HAP-1 (cell line): ENCODE results near the gene LRRC71.

Experiments used
- DNase-seq, 2 experiments: peaks; one replicate each; pipeline ENCODE4 v3.0.0-alpha.2; 2016 to 2020; ENCODE audit warnings: low spot score in 2 of 2
- H3K27me3 ChIP-seq: fragments of 250-450 bp; sonication (Bioruptor Pico); 2 replicates; pipeline ENCODE4 v1.5.1; 2020; ENCODE audit warnings: low read depth, mild to moderate bottlenecking, moderate library complexity
- H3K36me3 ChIP-seq: fragments of 250-450 bp; sonication (Bioruptor Pico); replicated peaks from 2 replicates; pipeline ENCODE4 v1.5.1; 2020; ENCODE audit warnings: mild to moderate bottlenecking
- H3K4me1 ChIP-seq: fragments of 250-450 bp; sonication (Bioruptor Pico); 2 replicates; pipeline ENCODE4 v1.5.1; 2020; ENCODE audit warnings: mild to moderate bottlenecking
- H3K4me3 ChIP-seq: fragments of 250-450 bp; sonication (Bioruptor Pico); 2 replicates; pipeline ENCODE4 v1.5.1; 2020; ENCODE audit warnings: mild to moderate bottlenecking, moderate library complexity
- H3K9me3 ChIP-seq: fragments of 250-450 bp; sonication (Bioruptor Pico); 2 replicates; pipeline ENCODE4 v1.5.1; 2020; ENCODE audit warnings: mild to moderate bottlenecking, moderate library complexity
- in situ Hi-C: fragments of 300-500 bp; cut with MboI; formaldehyde crosslinking; loops from 3 replicates; pipeline ENCODE4 v1.14.3; 2020; ENCODE audit warnings: low sequenced_read_pairs, inconsistent platforms, mixed read lengths

LRRC71 gene

DNA sequence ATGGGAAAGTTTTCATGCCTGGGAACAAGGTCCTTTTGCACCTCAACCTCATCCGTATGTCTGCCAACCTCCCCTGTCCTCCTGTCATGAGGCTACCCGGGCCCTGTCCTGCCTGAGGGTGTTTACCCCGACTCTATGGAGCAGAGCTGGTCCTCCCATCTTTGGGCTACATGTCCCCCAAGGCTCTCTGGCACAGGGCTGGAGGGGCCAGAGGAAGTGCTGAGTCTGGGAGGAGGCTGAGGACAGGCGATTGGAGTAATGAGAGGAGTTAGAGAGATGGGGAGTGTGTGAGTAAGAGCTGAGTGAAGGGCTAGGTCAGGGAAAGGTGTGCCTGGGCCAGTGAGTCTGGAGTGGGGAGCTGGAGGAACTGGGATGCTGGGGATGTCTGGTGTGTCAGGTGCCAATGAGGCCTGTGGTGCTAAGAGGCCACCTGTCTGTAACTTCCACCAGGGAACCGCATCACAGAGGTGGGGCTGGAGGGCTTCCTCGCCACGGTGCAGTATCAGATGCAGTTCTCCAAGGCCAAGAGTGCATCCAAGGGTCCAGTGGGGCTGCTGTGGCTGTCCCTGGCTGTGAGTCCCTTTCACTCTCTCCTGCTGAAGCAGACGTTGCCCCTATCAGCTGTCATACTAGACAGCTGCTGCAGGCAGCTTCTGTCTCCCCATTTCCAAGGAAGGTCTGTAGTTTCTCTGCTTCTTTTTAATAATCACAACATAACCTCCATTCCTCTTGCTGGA is 11.7 kb downstream of the LRRC71 start:
- Histone ChIP-seq H3K36me3 (no peaks in the 10 kb centered on the region), H3K4me3 (no peak overlapping the region), H3K27me3 (peaks cover 5% of the 10 kb centered on the region; the same call in 1 of the 2 replicates), H3K9me3 (no peaks in the 10 kb centered on the region), H3K4me1 (no peaks in the 10 kb centered on the region)
- no peak for DNase-seq
- in situ Hi-C loops, result no loop called here

DNA sequence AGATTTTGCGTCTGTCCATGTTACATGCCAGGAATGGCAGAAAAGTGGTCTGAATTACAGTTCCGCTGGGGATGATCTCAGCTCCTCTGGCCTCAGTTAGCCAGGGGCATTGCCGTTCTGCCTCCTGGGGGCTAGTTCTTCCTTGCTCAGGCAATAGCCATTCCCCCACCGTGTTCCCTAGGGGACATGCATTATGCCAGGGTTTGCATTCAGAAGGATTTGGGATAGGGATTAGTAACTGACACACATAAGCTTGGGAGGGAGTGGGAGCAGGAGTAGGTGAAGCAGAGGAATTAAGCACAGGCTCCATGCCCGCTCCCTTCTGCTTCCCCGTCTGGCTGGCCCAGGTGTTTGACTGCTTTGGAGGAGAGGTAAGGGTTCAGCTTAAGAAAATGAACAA is 12.7 kb downstream of the LRRC71 start:
- no peak overlapping the region for H3K4me3 ChIP-seq
- DNase-seq, result peak in 1 of 2 experiments; percentile 45
- no peaks in the 10 kb centered on the region for H3K9me3 ChIP-seq
- in situ Hi-C loops, result no loop called here
- peaks cover 3% of the 10 kb centered on the region; the same call in 1 of the 2 replicates for H3K27me3 ChIP-seq
- H3K4me1 ChIP-seq, result no peaks in the 10 kb centered on the region
- H3K36me3 ChIP-seq, result no peaks in the 10 kb centered on the region

GRCh38 chr1:156935505-156936128 is 15.2 kb downstream of the LRRC71 start:
- Histone ChIP-seq H3K9me3 (no peaks in the 10 kb centered on the region), H3K4me3 (no peak overlapping the region), H3K36me3 (peaks cover 13% of the 10 kb centered on the region), H3K27me3 (no peaks in the 10 kb centered on the region), H3K4me1 (no peaks in the 10 kb centered on the region)
- in situ Hi-C loops, result no loop called here
- no peak for DNase-seq

- H3K36me3 ChIP-seq, result peaks cover 14% of the 10 kb centered on the region
- no peak for DNase-seq
- H3K9me3 ChIP-seq, result no peaks in the 10 kb centered on the region
- no peak overlapping the region for H3K4me3 ChIP-seq
- in situ Hi-C loops, result no loop called here
- H3K27me3 ChIP-seq, result no peaks in the 10 kb centered on the region
- no peaks in the 10 kb centered on the region for H3K4me1 ChIP-seq
These were observed 15.8 kb downstream of the LRRC71 start for GRCh38 chr1:156936191-156936590.

GRCh38 chr1:156936721-156937220 is 16.3 kb downstream of the LRRC71 start:
- in situ Hi-C loops, result no loop called here
- no peak overlapping the region for H3K4me3 ChIP-seq
- H3K9me3 ChIP-seq, result no peaks in the 10 kb centered on the region
- no peaks in the 10 kb centered on the region for H3K27me3 ChIP-seq
- no peak for DNase-seq
- H3K36me3 ChIP-seq, result peaks cover 17% of the 10 kb centered on the region
- H3K4me1 ChIP-seq, result no peaks in the 10 kb centered on the region

DNA sequence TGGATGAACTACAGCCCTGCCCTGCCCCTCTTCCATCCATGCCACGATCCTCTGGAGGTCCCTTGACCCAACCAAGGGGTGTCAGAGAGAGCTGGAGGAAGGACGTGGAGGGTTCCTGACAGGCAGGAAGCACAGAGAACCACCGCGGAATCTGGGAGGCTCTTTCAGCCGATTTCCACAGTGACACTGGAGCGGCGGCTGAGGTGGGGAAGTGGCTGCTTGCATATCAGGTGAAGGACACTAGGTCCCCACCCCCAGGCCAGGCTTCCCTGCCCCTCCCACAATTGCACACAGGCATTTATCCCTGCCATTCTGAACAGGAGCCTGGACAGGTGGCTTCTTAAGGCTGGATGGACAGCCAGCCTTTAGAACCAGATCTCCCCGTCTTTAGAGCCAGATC is 17.5 kb downstream of the LRRC71 start:
- Histone ChIP-seq H3K36me3 (peaks cover 17% of the 10 kb centered on the region), H3K4me3 (no peak overlapping the region), H3K27me3 (no peaks in the 10 kb centered on the region), H3K9me3 (no peaks in the 10 kb centered on the region), H3K4me1 (no peaks in the 10 kb centered on the region)
- in situ Hi-C loops, result no loop called here
- DNase-seq, result no peak

DNA sequence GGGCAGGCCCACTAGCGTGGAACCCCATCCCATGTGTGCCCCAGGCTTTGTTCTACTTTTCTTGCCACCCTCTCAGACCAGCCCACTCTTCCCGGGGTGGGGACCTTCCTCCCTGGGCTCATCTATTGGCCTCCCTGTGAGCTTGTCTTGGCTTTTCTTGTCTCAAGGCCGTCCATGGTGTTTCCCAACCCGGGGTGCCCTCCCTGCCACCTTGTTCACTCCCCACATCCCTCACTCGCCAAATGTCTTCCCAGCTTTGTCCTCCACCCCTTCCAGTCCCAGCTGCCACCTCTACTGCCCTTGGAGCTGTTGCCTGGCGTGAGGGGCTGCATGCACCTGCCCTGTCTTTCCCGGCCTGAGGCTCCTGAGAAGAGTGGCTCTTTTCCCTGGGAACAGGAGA is 18.4 kb downstream of the LRRC71 start:
- no peaks in the 10 kb centered on the region for H3K9me3 ChIP-seq
- no peak for DNase-seq
- no peaks in the 10 kb centered on the region for H3K4me1 ChIP-seq
- H3K4me3 ChIP-seq, result no peak overlapping the region
- H3K36me3 ChIP-seq, result peaks cover 19% of the 10 kb centered on the region
- no peaks in the 10 kb centered on the region for H3K27me3 ChIP-seq
- in situ Hi-C loops, result no loop called here

DNA sequence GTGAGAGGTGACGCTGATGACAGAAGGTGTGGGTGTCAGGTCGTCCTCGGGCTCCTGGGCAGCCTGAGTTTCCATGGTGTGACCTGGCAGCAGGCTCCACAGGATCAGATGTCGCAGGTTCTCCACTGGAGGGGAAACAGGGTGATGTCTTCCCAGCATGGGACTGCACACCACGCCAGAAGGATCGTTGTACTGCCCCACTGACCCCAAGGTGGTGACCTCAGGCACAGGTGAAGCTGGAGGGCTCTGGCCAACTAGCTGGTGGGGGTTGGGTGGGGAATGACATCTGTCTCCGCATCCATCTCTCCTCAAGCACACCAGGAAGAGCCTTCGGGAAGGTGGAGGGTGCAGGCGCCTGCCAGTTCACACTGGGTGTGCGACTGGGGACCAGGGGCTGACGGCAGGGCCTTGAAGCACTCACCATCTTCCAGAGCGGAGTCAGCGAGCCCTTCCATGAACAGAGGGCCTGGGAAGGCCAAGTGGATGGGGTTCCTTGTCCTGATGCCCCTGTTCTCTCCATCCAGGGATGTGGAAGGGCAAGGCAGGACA is 19.4 kb downstream of the LRRC71 start:
- no peak for DNase-seq
- Histone ChIP-seq H3K4me1 (no peaks in the 10 kb centered on the region), H3K36me3 (peaks cover 29% of the 10 kb centered on the region), H3K4me3 (no peak overlapping the region), H3K27me3 (no peaks in the 10 kb centered on the region), H3K9me3 (no peaks in the 10 kb centered on the region)
- in situ Hi-C loops, result no loop called here

DNA sequence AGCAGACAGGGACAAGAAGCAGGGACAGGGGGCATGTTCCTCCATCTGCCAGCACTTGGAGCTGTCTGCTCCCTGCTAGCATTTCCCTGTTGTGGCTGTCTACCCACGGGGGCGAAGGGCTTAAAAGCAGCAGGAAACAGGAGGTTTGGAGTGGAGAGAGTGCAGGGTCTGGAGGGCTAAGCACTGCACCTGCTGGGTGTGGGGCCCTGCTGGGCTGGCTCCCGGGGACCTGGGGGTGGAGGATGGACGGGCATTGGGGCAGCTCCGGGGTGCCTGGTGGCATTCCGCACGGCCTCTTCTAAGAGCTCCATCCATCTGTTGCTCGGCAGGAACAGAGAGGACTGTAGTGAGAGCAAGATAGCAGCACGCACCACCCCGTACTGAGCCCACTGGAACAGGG is 21.2 kb downstream of the LRRC71 start:
- DNase-seq, result no peak
- Histone ChIP-seq H3K9me3 (no peaks in the 10 kb centered on the region), H3K27me3 (no peaks in the 10 kb centered on the region), H3K4me3 (no peak overlapping the region), H3K36me3 (peaks cover 43% of the 10 kb centered on the region), H3K4me1 (no peaks in the 10 kb centered on the region)
- in situ Hi-C loops, result no loop called here

- in situ Hi-C loops, result no loop called here
- Histone ChIP-seq H3K36me3 (peaks cover 45% of the 10 kb centered on the region), H3K9me3 (no peaks in the 10 kb centered on the region), H3K4me3 (no peak overlapping the region), H3K4me1 (no peaks in the 10 kb centered on the region), H3K27me3 (no peaks in the 10 kb centered on the region)
- DNase-seq, result no peak
These were observed 21.7 kb downstream of the LRRC71 start for GRCh38 chr1:156942176-156942575.

GRCh38 chr1:156942576-156942975 is 22.1 kb downstream of the LRRC71 start:
- in situ Hi-C loops, result no loop called here
- no peaks in the 10 kb centered on the region for H3K27me3 ChIP-seq
- peaks cover 45% of the 10 kb centered on the region for H3K36me3 ChIP-seq
- H3K4me1 ChIP-seq, result no peaks in the 10 kb centered on the region
- H3K9me3 ChIP-seq, result no peaks in the 10 kb centered on the region
- H3K4me3 ChIP-seq, result no peak overlapping the region
- DNase-seq, result no peak

DNA sequence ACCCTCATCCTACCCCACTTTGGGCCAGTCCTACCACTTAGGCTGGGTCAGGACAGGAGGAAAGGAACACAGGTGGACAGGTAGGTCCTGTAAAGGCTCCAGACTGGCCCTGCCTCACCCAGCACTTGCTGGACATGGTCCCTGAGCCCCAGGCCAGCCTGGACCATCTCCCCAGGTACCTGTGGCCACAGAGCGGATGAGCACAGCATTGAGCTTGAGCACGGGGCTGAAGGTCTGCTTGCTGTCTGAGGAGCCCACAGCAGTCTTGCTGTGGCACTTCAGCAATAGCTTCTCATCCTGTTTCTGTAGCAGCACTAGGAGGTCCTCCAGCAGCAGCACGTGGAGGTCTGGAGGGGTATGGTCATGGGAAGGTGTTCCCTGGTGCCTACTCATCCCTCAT is 23.3 kb downstream of the LRRC71 start:
- DNase-seq, result no peak
- Histone ChIP-seq H3K4me3 (no peak overlapping the region), H3K4me1 (no peaks in the 10 kb centered on the region), H3K27me3 (no peaks in the 10 kb centered on the region), H3K36me3 (peaks cover 55% of the 10 kb centered on the region), H3K9me3 (no peaks in the 10 kb centered on the region)
- in situ Hi-C loops, result no loop called here

DNA sequence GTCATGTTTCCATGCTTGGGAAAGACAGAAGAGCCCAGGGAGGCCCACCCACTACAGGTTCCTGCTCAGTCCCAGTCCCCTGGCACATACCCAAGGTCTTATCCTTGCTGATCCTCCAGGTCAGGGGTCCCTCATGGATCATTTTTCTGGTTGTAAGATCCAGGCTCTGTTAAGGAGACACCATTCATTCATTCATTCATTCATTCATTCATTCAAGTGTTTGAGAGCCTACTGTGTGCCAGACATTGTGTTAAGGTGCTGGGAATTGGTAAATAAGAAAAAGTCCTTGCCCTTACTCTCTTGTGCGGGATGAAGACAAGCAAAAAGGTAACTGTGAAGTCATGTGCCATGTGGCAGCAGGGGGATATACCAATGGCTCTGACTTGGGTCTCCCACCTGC is 23.8 kb downstream of the LRRC71 start:
- DNase-seq, result no peak
- in situ Hi-C loops, result no loop called here
- Histone ChIP-seq H3K36me3 (peaks cover 54% of the 10 kb centered on the region), H3K9me3 (no peaks in the 10 kb centered on the region), H3K4me1 (no peaks in the 10 kb centered on the region), H3K4me3 (no peak overlapping the region), H3K27me3 (no peaks in the 10 kb centered on the region)

DNA sequence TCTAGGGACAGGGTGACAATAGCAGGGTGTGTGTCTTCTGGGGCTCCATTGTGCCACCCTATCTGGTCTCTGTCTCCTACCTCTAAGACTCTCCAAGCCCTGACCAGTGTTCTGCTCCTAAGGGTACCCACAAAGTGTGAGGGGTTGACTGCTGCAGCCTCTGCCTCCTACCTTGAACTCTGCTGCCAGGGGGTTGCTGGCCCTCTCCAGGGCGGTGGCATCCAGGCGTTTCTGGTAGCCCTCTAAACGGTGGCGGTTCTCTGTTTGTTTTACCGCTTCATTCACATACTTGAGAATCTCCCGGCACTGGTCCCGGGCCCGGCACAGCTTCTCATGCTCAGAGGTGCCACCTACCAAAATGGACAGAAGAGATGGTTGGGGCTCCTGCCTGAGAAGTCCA is 24.4 kb downstream of the LRRC71 start:
- peaks cover 48% of the 10 kb centered on the region for H3K36me3 ChIP-seq

More for the DNA sequence above, 24.4 kb downstream of the LRRC71 start:
- Histone ChIP-seq H3K4me1 (no peaks in the 10 kb centered on the region), H3K27me3 (no peaks in the 10 kb centered on the region), H3K4me3 (no peak overlapping the region), H3K9me3 (no peaks in the 10 kb centered on the region)
- no peak for DNase-seq
- in situ Hi-C loops, result no loop called here
